HCT116 (cell line): ENCODE measurements around the gene AIF1L. TPM values are rescaled to one million over a fixed set of nuclear protein-coding genes. Genes with fewer than 3 reads are reported as not detected.
"Not testable (repeated sequence)": the region's sequence is repeated elsewhere in the genome, so short reads cannot be mapped to it uniquely, and the experiment has no call there.

ENCODE experiments used
- ATAC-seq: fragments of 200-7000 bp; cut with Tn5 transposase; 2 replicates; pipeline ENCODE4 v1.9.1; 2020; ENCODE audit warnings: mild to moderate bottlenecking, moderate library complexity
- BruUV-seq: library from RNA; stranded (reverse); fragments of 400-500 nt; replicated peaks from 2 replicates; lab custom pipeline; 2021; lab: Mats Ljungman, UMichigan
- CTCF ChIA-PET: fragments of 300-600 bp; sonication (Branson Sonifier 250); formaldehyde crosslinking; loops from one replicate; lab custom pipeline; 2021; ENCODE audit warnings: antibody characterized with exemption; lab: Charles Lee
- POLR2A ChIA-PET: fragments of 300-600, 350-600 bp; sonication (Branson Sonifier 250); formaldehyde crosslinking; loops from one replicate; lab custom pipeline; 2021; ENCODE audit warnings: antibody characterized with exemption; lab: Charles Lee
- RAD21 ChIA-PET, 2 experiments: fragments of 300-600 bp; sonication (Branson Sonifier 250); formaldehyde crosslinking; loops; one replicate each; lab custom pipeline; 2023; ENCODE audit warnings: low total read pairs in 2 of 2; ENCODE audit not compliant: uncharacterized antibody in 2 of 2, unreplicated experiment in 2 of 2, low non-redundant PET in 1 of 2; lab: Charles Lee
- DNase-seq: peaks from one replicate; pipeline ENCODE4 v3.0.0-alpha.2; 2010; ENCODE audit warnings: low read depth, low spot score
- H2AFZ ChIP-seq: fragments of 200-600 bp; shearing (Covaris generic), sonication (generic); 2 replicates; pipeline ENCODE4 v1.6.1; 2017; ENCODE audit warnings: low read depth, mixed run types, mixed read lengths, antibody characterized with exemption, low read length; ENCODE audit not compliant: poor library complexity, severe bottlenecking
- H3K27ac ChIP-seq: 2 replicates; pipeline ENCODE4 v1.5.1; 2012; ENCODE audit warnings: low read depth, low read length
- H3K27me3 ChIP-seq: fragments of 200-600 bp; sonication (generic); 2 replicates; pipeline ENCODE4 v1.6.1; 2016; ENCODE audit warnings: mixed run types, low read length, mixed read lengths; ENCODE audit not compliant: insufficient read depth
- H3K36me3 ChIP-seq, 2 experiments: fragments of 200-500 bp in 1 of 2; fragments of 200-600 bp in 1 of 2; sonication (Bioruptor generic) in 1 of 2; sonication (generic) in 1 of 2; 2 replicates each; pipeline versions ENCODE4 v1.5.1 to v1.6.1; 2014 to 2016; ENCODE audit warnings: low read length in 2 of 2, inconsistent platforms in 1 of 2, mixed read lengths in 1 of 2, mixed run types in 1 of 2; ENCODE audit not compliant: insufficient read depth in 2 of 2, control insufficient read depth in 1 of 2
- H3K4me1 ChIP-seq, 2 experiments: fragments of 200-600 bp in 1 of 2; sonication (generic) in 1 of 2; 2 replicates each; pipeline versions ENCODE4 v1.5.1 to v1.6.1; 2012 to 2017; ENCODE audit warnings: low read length in 2 of 2, inconsistent platforms in 1 of 2, mild to moderate bottlenecking in 1 of 2, mixed read lengths in 1 of 2, mixed run types in 1 of 2, moderate library complexity in 1 of 2; ENCODE audit not compliant: insufficient read depth in 2 of 2, control insufficient read depth in 1 of 2
- H3K4me2 ChIP-seq: fragments of 200-600 bp; sonication (generic); 2 replicates; pipeline ENCODE4 v1.6.1; 2017; ENCODE audit warnings: mixed run types, low read length, mixed read lengths
- H3K4me3 ChIP-seq, 2 experiments: fragments of 200-600 bp in 1 of 2; sonication (generic) in 1 of 2; replicated peaks in 1 of 2; 2 replicates each; pipeline ENCODE4 v1.5.1; 2011 to 2016; ENCODE audit warnings: low read length in 2 of 2, control low read depth in 1 of 2, low read depth in 1 of 2, mild to moderate bottlenecking in 1 of 2, mixed read lengths in 1 of 2, mixed run types in 1 of 2
- H3K79me2 ChIP-seq: fragments of 200-600 bp; sonication (generic); 2 replicates; pipeline ENCODE4 v1.6.1; 2017; ENCODE audit warnings: mild to moderate bottlenecking, mixed run types, low read length, moderate library complexity, mixed read lengths; ENCODE audit not compliant: insufficient read depth
- H3K9ac ChIP-seq: fragments of 200-600 bp; sonication (generic); 2 replicates; pipeline ENCODE4 v1.6.1; 2016; ENCODE audit warnings: low read length, mixed read lengths
- H3K9me2 ChIP-seq: fragments of 200-600 bp; sonication (generic), shearing (Covaris generic); 2 replicates; pipeline ENCODE4 v1.6.1; 2017; ENCODE audit warnings: mixed run types, mild to moderate bottlenecking, moderate library complexity; ENCODE audit not compliant: insufficient read depth
- H3K9me3 ChIP-seq, 2 experiments: fragments of 200-500 bp in 1 of 2; fragments of 200-600 bp in 1 of 2; sonication (Bioruptor generic) in 1 of 2; sonication (generic) in 1 of 2; 2 replicates each; pipeline ENCODE4 v1.6.1; 2014 to 2017; ENCODE audit warnings: low read length in 2 of 2, mixed read lengths in 2 of 2, inconsistent platforms in 1 of 2, low read depth in 1 of 2, mild to moderate bottlenecking in 1 of 2, mixed run types in 1 of 2, moderate library complexity in 1 of 2; ENCODE audit not compliant: control insufficient read depth in 1 of 2, insufficient read depth in 1 of 2
- H4K20me1 ChIP-seq: fragments of 200-600 bp; sonication (generic), shearing (Covaris generic); 2 replicates; pipeline ENCODE4 v1.6.1; 2017; ENCODE audit warnings: mixed run types, mild to moderate bottlenecking, moderate library complexity; ENCODE audit not compliant: insufficient read depth
- CEBPB ChIP-seq: IDR thresholded peaks from 2 replicates; pipeline ENCODE4 v1.6.1; 2012; ENCODE audit warnings: low read depth
- EGR1 ChIP-seq: IDR thresholded peaks from 2 replicates; pipeline ENCODE4 v1.6.1; 2012; ENCODE audit warnings: low read depth
- ELF1 ChIP-seq: IDR thresholded peaks from 2 replicates; pipeline ENCODE4 v1.6.1; 2012; ENCODE audit warnings: low read depth, borderline replicate concordance
- EZH2 ChIP-seq: fragments of 200-600 bp; sonication (generic); IDR thresholded peaks from 2 replicates; pipeline ENCODE4 v1.6.1; 2017; ENCODE audit warnings: antibody characterized with exemption, mixed run types
- EZH2phosphoT487 ChIP-seq: fragments of 200-600 bp; IDR thresholded peaks from 2 replicates; pipeline ENCODE4 v1.6.1; 2018; ENCODE audit warnings: antibody characterized with exemption, borderline replicate concordance
- FOSL1 ChIP-seq: IDR thresholded peaks from 2 replicates; pipeline ENCODE4 v1.6.1; 2012; ENCODE audit warnings: low read depth
- JUND ChIP-seq: IDR thresholded peaks from 2 replicates; pipeline ENCODE4 v1.6.1; 2012
- POLR2AphosphoS5 ChIP-seq: IDR thresholded peaks from 2 replicates; pipeline ENCODE4 v1.6.1; 2011; ENCODE audit warnings: mild to moderate bottlenecking, low read depth, low read length, moderate library complexity
- RAD21 ChIP-seq: IDR thresholded peaks from 2 replicates; pipeline ENCODE4 v1.6.1; 2012; ENCODE audit warnings: low read depth, mild to moderate bottlenecking
- SIN3A ChIP-seq: IDR thresholded peaks from 2 replicates; pipeline ENCODE4 v1.6.1; 2012; ENCODE audit warnings: low read depth
- SRF ChIP-seq: IDR thresholded peaks from 2 replicates; pipeline ENCODE4 v1.6.1; 2012; ENCODE audit warnings: low read depth
- YY1 ChIP-seq: IDR thresholded peaks from 2 replicates; pipeline ENCODE4 v1.6.1; 2011; ENCODE audit warnings: low read length, low read depth, moderate library complexity, mild to moderate bottlenecking; ENCODE audit not compliant: insufficient replicate concordance; ENCODE audit errors: extremely low read depth
- ZFX ChIP-seq: fragments of 450-650 bp; IDR thresholded peaks from 2 replicates; pipeline ENCODE4 v1.6.1; 2017
- intact Hi-C: fragments of 100-400 bp; cut with micrococcal nuclease; formaldehyde crosslinking; loops from 2 replicates; pipeline ENCODE4 v1.10.0; 2022
- total RNA-seq: library from RNA; stranded (reverse); gene quantifications from one replicate; pipeline ENCODE4 v1.2.1, GENCODE V29; 2021; ENCODE audit not compliant: unreplicated experiment
- TF ChIP-seq, protein P1 (sequence below), 3 experiments: fragments of 200-600 bp in 1 of 3; sonication (generic) in 1 of 3; IDR thresholded peaks in 2 of 3; conservative IDR thresholded peaks in 1 of 3; 2 replicates each; pipeline ENCODE4 v1.5.1; 2012 to 2017; ENCODE audit warnings: low read depth in 2 of 3, low read length in 2 of 3, antibody characterized with exemption in 1 of 3, borderline replicate concordance in 1 of 3, control low read depth in 1 of 3, mild to moderate bottlenecking in 1 of 3, mixed read lengths in 1 of 3, mixed run types in 1 of 3, moderate library complexity in 1 of 3; ENCODE audit not compliant: insufficient read depth in 1 of 3

AIF1L gene
- total RNA-seq, 1 experiment from 2014 or later: 34.0 TPM

- H3K4me3 ChIP-seq: no peak overlapping the region
- no peaks in the 10 kb centered on the region for H3K9me3 ChIP-seq
- H2AFZ ChIP-seq: no peak overlapping the region
- H3K4me1 ChIP-seq: no peaks in the 10 kb centered on the region
- H3K27me3 ChIP-seq: no peaks in the 10 kb centered on the region
- no peaks in the 10 kb centered on the region for H3K9me2 ChIP-seq
- intact Hi-C loops: no loop called here
- ChIA-PET CTCF (no interaction called here), POLR2A (no interaction called here), RAD21 (no interaction called here)
- H3K36me3 ChIP-seq: peaks cover 27 to 36% of the 10 kb centered on the region in 2 experiments
- no peak overlapping the region for H3K27ac ChIP-seq
- peaks cover 19% of the 10 kb centered on the region for H3K79me2 ChIP-seq
- DNase-seq (no peak), ATAC-seq (no peak)
- H4K20me1 ChIP-seq: no peaks in the 10 kb centered on the region
- no TSS peak for BruUV-seq
- no peak overlapping the region for H3K4me2 ChIP-seq
- TF ChIP-seq FOSL1 (no peak), JUND (no peak), SRF (no peak), POLR2AphosphoS5 (no peak), EZH2phosphoT487 (no peak), ELF1 (no peak), RAD21 (no peak), ZFX (no peak), EGR1 (no peak), YY1 (no peak), CEBPB (no peak), SIN3A (no peak), EZH2 (no peak)
- TF ChIP-seq, protein P1, sequence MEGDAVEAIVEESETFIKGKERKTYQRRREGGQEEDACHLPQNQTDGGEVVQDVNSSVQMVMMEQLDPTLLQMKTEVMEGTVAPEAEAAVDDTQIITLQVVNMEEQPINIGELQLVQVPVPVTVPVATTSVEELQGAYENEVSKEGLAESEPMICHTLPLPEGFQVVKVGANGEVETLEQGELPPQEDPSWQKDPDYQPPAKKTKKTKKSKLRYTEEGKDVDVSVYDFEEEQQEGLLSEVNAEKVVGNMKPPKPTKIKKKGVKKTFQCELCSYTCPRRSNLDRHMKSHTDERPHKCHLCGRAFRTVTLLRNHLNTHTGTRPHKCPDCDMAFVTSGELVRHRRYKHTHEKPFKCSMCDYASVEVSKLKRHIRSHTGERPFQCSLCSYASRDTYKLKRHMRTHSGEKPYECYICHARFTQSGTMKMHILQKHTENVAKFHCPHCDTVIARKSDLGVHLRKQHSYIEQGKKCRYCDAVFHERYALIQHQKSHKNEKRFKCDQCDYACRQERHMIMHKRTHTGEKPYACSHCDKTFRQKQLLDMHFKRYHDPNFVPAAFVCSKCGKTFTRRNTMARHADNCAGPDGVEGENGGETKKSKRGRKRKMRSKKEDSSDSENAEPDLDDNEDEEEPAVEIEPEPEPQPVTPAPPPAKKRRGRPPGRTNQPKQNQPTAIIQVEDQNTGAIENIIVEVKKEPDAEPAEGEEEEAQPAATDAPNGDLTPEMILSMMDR (IDR thresholded peaks at IDR 0.05 in 2 of 3, conservative IDR thresholded peaks at IDR 0.05 in 1 of 3; ENCODE audit: borderline replicate concordance in 1 of 3, insufficient read depth in 1 of 3, low read depth in 2 of 3, low read length in 2 of 3): no peak
- no peak overlapping the region for H3K9ac ChIP-seq
These were observed 57.3 kb downstream of the AIF1L start for GRCh38 chr9:131153595-131153994.

DNA sequence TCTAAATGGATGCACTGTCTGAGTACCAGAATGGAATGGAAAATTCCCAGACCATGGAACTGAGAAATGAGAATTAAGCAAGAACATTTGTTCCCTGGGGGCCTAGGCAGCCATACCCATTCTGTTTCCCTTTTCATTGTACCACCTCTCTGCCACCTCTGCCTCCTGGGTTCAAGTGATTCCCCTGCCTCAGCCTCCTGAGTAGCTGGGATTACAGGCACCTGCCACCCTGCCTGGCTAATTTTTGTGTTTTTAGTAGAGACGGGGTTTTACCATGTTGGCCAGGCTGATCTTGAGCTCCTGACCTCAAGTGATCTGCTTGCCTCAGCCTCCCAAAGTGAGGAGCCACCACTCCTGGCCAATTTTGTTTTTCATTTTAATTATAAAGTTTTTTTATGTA lies 62.3 kb downstream of the AIF1L start:
- intact Hi-C loops, ATAC-seq, H3K27ac ChIP-seq, H3K9me3 ChIP-seq, H3K9me2 ChIP-seq, H3K27me3 ChIP-seq, POLR2A ChIA-PET, H3K9ac ChIP-seq, CTCF ChIA-PET, H3K4me3 ChIP-seq, H3K4me1 ChIP-seq, BruUV-seq, H4K20me1 ChIP-seq, DNase-seq, H3K4me2 ChIP-seq, RAD21 ChIA-PET, H2AFZ ChIP-seq: not testable (repeated sequence)
- Histone ChIP-seq H3K36me3 (peaks cover 25 to 31% of the 10 kb centered on the region in 2 experiments), H3K79me2 (peaks cover 19% of the 10 kb centered on the region)
